Posterior vena cava (tissue), 2 donors: ENCODE data around the gene FRMPD2. TPM values are rescaled to one million over a fixed set of nuclear protein-coding genes. Genes with fewer than 3 reads are reported as not detected.
"Not testable (repeated sequence)": the region's sequence is repeated elsewhere in the genome, so short reads cannot be mapped to it uniquely, and the experiment has no call there.

Experiments
- DNase-seq: peaks from one replicate; pipeline ENCODE4 v3.0.0-alpha.2; 2020; ENCODE audit warnings: low spot score
- intact Hi-C, 2 donors: fragments of 100-400 bp; cut with DNase I; formaldehyde crosslinking; loops; one replicate each; pipeline versions ENCODE4 v1.14.1 to v1.14.2; 2022 to 2023
- total RNA-seq, 2 donors: library from RNA; stranded (reverse); fragmentation: NEBNext Ultra II Directional; extraction: Animal tissue kit (Norgen Biotek cat#: 25700); gene quantifications; one replicate each; pipeline ENCODE4 v1.2.1, GENCODE V29; 2021
- donor health status: DM: yes; HTN: yes; CAD: no.
- donor health status: DM: yes; HTN: yes; CAD: no.

FRMPD2 gene
- total RNA-seq, 2 donors from 2014 or later = not detected

GRCh38 chr10:48292616-48293015 is 18.1 kb upstream of the FRMPD2 start:
- DNase-seq = no peak
- intact Hi-C loops = no loop called here

- no peak for DNase-seq
- intact Hi-C loops = no loop called here
These were observed 16.7 kb upstream of the FRMPD2 start for GRCh38 chr10:48291190-48291589.

- DNase-seq = no peak
These were observed 15.8 kb upstream of the FRMPD2 start for GRCh38 chr10:48290286-48290685.

GRCh38 chr10:48289501-48290238 is 15.2 kb upstream of the FRMPD2 start:
- DNase-seq = no peak
- intact Hi-C loops = no loop called here

More at GRCh38 chr10:48290286-48290685, 15.8 kb upstream of the FRMPD2 start:
- intact Hi-C loops = no loop called here

GRCh38 chr10:48288661-48289060 is 14.2 kb upstream of the FRMPD2 start:
- DNase-seq = no peak
- intact Hi-C loops = no loop called here

- no peak for DNase-seq
- intact Hi-C loops = no loop called here
These were observed 13.2 kb upstream of the FRMPD2 start for GRCh38 chr10:48287417-48288391.

GRCh38 chr10:48286356-48286755 is 11.9 kb upstream of the FRMPD2 start:
- no peak for DNase-seq
- intact Hi-C loops = no loop called here

GRCh38 chr10:48285710-48286109 is 11.2 kb upstream of the FRMPD2 start:
- DNase-seq = no peak
- intact Hi-C loops = no loop called here

GRCh38 chr10:48284811-48285210 is 10.3 kb upstream of the FRMPD2 start:
- intact Hi-C loops = no loop called here
- no peak for DNase-seq

- intact Hi-C loops = no loop called here
- no peak for DNase-seq
These were observed 9.6 kb upstream of the FRMPD2 start for GRCh38 chr10:48284002-48284546.

GRCh38 chr10:48282829-48283228 is 8.3 kb upstream of the FRMPD2 start:
- no peak for DNase-seq
- intact Hi-C loops = no loop called here

GRCh38 chr10:48281697-48282096 is 7.2 kb upstream of the FRMPD2 start:
- intact Hi-C loops, DNase-seq: not testable (repeated sequence)

- intact Hi-C loops = no loop called here
- no peak for DNase-seq
These were observed 4.7 kb upstream of the FRMPD2 start for GRCh38 chr10:48279081-48279751.

GRCh38 chr10:48277093-48277492 is 2.6 kb upstream of the FRMPD2 start:
- DNase-seq = no peak
- intact Hi-C loops = no loop called here

- DNase-seq = no peak
- intact Hi-C loops = no loop called here
These were observed 755 bp downstream of the FRMPD2 start for GRCh38 chr10:48273741-48274140.

- no peak for DNase-seq
- intact Hi-C loops = no loop called here
These were observed 1.8 kb downstream of the FRMPD2 start for GRCh38 chr10:48272682-48273081.

GRCh38 chr10:48271047-48271730 is 3.3 kb downstream of the FRMPD2 start:
- intact Hi-C loops = no loop called here
- DNase-seq = no peak

- intact Hi-C loops = no loop called here
- DNase-seq = no peak
These were observed 8.0 kb downstream of the FRMPD2 start for GRCh38 chr10:48266528-48266927.

GRCh38 chr10:48258105-48258504 is 16.4 kb downstream of the FRMPD2 start:
- DNase-seq = no peak
- intact Hi-C loops = no loop called here
